ENCODE data around the gene CDK18.

- TF ChIP-seq EZH2 (IDR thresholded peaks at IDR 0.05; ENCODE audit: insufficient read depth, poor library complexity, severe bottlenecking): no peak
- TF ChIP-seq EZH2phosphoT487 (IDR thresholded peaks at IDR 0.05; ENCODE audit: insufficient read depth, low read depth): no peak
These were observed 42.1 kb downstream of the CDK18 start for GRCh38 chr1:205546541-205546940.

All from GM23248 (cell line).